ENCODE results near the gene ADCK2. TPM values are rescaled to one million over a fixed set of nuclear protein-coding genes. Genes with fewer than 3 reads are reported as not detected.
"Not testable (repeated sequence)": the region's sequence is repeated elsewhere in the genome, so short reads cannot be mapped to it uniquely, and the experiment has no call there.

Gene ADCK2
- total RNA-seq (2014; rRNA removed) = 20.6 and 20.8 TPM in 2 replicates
- polyA plus RNA-seq (2012) = 7.9 TPM

GRCh38 chr7:140672382-140673062, at the start of gene ADCK2:
ADCK2 (plus strand) TSS chr7:140672945; CDS start chr7:140673331, 386 bp downstream.
- no peak for DNase-seq (ENCODE audit: low read depth)

GRCh38 chr7:140623980-140624379, 48.8 kb upstream of the ADCK2 start:
- no peak for DNase-seq (ENCODE audit: low read depth)

DNA sequence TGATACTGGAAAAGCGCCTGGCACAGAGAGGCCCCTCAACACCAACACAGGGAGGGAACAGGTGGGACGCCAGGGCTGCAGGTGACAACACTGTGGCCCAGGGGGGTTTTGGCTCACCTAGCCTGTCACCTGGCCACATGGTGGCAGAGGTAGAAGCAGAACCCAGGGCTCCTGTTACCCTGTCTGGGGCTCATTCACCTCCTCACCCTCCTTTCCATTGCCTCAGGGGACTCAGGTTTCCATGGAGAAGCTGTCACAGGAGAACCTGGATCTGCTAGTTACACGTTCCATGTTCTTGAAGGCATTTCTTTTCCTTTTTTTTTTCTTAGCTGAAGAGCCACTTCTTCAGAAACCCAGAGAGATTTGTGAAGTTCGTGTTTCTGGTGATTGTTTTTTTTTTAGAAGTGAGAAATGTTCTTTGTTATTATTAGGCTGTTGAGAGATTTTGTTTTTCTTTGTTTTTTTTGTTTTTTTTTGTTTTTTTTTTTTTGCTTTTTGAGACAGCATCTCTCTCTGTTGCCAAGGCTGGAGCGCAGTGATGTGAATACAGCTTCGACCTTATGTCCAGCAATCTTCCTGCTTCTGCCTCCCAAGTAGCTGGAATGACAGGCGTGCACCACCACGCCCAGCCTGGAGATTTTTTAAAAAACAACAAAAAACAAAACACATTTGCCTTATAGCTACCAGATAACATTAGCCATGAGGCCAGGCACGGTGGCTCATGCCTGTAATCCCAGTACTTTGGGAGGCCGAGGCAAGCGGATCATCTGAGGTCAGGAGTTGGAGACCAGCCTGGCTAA, 48.2 kb upstream of the ADCK2 start:
- no peak for DNase-seq (ENCODE audit: low read depth)

DNA sequence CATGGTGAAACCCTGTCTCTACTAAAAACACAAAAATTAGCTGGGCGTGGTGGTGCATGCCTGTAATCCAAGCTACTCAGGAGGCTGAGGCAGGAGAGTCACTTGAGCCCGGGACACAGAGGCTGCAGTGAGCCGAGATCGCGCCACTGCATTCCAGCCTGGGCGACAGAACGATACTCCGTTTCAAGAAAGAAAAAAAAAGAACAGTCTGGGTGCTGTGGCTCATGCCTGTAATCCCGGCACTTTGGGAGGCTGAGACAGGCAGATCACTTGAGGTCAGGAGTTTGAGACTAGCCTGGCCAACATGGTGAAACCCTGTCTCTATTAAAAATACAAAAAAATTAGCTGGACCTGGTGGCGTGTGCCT, 47.6 kb upstream of the ADCK2 start:
- DNase-seq (ENCODE audit: low read depth) = not testable (repeated sequence)

DNA sequence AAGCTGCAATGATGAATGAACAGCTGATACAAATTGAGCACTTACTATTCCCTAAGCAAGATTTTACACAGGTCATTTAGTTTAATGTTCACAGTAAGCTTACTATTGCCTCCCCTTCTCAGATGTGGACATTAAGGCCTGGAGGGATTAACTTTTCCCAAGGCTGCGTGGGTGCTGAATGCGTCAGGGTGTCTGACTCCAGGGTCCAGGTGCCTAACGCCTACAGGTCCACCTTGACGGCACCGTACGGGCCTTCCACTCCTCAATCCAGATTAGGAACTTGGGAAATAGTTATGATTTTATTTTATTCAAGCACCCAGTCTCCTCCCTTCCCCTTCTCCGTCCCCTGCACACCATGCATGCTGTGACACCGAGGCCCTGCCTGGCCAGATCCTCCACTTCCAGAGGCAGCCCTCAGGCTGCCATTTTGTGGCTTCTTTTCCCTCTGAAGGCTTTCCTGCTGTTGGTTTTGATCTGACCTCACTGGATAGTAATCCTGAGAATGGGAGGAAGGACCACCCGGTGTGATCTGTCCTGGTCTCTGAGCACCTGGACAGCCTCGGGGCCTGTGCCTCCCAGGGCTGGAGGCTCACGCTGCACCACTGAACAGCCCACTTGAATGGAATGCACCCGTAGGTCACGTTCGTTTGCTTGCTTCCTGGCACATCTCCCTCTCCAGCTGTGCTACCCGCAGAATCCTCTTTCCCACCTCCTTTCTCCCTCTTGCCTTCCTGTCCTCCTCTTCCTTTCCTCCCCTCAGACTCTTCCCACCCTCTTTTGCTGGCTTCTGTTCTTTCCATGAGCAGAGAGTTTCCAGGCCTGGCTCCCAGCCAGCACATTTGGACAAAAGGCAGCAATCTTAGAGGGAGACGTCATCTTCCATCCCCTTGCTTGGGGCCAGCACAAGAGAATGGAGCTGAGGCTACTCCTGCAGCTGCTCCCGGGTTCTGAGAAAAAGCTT, 46.6 kb upstream of the ADCK2 start:
- peak; percentile 73 for DNase-seq (ENCODE audit: low read depth)

DNA sequence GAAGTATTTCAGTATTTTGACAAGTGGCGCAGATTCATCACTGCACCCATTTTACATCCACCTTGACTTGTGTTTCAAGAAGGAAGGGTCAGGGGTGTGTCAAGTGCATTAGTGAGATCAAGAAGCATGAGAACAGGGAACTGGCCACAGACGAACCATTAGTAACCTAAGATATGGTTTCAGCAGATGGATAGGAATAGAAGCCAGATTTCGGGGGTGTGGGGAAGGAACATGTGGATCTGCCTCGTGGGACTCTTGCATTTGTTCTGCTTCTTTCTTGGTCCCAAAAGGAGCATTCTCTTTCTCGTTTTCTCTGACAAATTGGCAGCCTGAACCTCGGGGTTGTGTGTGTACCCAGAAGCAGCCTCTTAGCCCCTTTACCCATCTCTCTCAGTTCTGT, 41.7 kb upstream of the ADCK2 start:
- no peak for DNase-seq (ENCODE audit: low read depth)

DNA sequence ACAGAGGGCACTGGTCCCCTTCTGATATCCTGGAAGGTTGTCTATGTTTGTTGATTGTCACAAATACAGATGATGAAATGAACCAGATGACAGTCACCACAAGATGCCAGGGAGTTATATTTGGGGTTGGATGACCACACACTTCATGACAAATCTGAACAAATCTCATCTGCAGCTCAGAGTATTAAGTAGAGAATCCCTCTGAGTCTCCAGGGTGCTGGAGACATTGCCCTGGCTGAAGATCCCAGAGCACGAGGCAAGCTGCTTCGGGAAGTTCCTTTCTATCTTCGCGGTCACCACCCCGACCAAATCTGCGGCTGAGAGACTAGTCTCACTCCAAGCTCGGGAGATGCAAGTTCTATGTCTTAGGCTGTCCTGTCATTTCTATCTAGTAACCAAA, 41.1 kb upstream of the ADCK2 start:
- no peak for DNase-seq (ENCODE audit: low read depth)

DNA sequence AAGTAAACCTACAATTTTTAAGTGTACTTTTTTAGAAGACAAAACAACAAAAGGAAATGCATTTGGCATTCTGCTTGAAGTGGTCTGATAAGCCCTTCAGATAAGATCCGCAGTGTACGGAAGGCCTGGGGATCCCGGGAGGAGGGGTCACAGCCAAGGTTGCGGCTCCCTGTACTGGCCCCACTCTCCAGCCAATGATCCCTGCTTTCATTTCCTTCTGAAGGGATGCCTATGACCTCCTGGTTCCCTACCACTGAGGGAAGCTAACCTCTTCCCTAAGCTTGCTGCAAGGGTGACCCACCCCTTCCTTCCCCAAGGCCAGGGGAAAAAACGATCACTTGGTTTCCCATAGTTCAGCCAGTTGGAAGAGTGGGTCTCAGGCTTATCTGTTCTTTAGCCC, 37.4 kb upstream of the ADCK2 start:
- DNase-seq (ENCODE audit: low read depth) = no peak

DNA sequence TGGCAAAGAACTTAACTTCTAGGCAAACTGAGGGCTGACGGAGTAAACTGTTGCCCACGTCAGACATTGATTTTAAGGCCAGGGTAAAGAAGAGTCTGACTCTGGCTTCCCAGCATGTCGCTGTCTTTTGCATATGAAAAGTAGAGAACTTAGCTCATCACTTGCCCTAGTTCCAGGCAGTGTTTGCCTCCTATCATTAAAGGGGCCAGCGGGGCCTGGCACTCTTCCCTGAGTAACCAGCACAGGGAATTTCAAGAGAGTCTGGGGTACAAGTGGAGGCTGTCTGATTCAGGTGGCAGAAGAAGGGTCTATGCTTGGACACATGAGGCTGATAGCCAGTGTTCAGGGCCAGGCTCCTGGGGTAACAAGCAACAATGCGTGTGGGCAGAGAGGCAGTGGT, 36.9 kb upstream of the ADCK2 start:
- DNase-seq (ENCODE audit: low read depth) = no peak

DNA sequence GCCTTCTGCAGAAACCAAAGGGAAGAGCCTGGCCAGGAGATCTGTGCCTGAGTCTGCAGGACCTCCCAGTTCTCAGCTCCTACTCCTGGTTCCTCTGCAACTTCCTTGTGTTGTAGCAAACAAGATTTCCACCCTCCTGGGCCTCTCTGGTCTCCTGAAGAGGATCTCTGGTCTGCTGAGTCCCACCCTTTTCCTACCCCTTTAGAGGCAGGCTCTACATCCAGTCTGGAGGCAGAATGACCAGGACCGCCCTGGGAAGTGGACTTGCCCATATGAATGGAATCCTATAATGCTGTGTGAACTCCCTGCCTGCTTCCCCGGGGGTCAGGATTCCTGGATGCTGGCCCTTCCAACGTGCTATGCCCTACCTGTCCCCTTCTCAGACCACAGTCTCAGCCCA, 35.3 kb upstream of the ADCK2 start:
- no peak for DNase-seq (ENCODE audit: low read depth)

- DNase-seq (ENCODE audit: low read depth) = no peak
Measured at GRCh38 chr7:140638173-140638791, 34.5 kb upstream of the ADCK2 start.

DNA sequence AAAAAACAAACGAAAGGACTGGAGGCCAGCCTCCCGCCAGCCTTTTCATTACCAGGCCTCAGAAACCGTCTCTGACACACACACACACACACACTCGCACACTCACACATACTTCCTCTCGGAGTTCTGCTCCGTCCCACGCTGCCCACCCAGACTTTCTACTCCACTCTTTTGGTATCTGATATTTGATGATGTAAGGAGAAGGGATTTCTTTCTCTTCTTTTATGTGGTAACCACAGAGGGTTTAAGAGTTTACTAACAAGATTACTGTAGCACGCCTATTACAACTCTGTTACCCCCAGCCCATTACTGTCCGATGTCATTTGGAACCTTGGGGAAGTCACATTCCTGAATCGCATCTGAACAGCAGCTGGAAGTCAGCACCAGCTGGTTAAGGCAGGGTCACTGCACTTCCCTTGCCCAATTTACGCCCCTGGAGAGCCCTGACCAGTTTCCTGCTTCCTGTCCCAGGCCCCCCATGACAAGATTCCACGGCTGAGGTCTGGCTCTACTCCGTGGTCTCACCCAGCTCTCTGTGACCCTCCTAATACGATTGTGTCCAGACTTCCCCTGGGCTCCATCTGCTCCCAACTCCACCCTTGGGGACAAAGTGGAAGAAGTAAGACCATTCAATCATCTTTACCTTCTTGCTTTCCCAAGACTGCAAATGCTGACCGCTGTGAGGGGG, 33.2 kb upstream of the ADCK2 start:
- no peak for DNase-seq (ENCODE audit: low read depth)

GRCh38 chr7:140640060-140640637, 32.6 kb upstream of the ADCK2 start:
- DNase-seq (ENCODE audit: low read depth) = no peak

GRCh38 chr7:140640727-140641523, 31.8 kb upstream of the ADCK2 start, which contains the start of gene DENND2A:
DENND2A (minus strand) TSS chr7:140640813; CDS start chr7:140602397, 38,416 bp downstream.
- DNase-seq (ENCODE audit: low read depth) = no peak

DNA sequence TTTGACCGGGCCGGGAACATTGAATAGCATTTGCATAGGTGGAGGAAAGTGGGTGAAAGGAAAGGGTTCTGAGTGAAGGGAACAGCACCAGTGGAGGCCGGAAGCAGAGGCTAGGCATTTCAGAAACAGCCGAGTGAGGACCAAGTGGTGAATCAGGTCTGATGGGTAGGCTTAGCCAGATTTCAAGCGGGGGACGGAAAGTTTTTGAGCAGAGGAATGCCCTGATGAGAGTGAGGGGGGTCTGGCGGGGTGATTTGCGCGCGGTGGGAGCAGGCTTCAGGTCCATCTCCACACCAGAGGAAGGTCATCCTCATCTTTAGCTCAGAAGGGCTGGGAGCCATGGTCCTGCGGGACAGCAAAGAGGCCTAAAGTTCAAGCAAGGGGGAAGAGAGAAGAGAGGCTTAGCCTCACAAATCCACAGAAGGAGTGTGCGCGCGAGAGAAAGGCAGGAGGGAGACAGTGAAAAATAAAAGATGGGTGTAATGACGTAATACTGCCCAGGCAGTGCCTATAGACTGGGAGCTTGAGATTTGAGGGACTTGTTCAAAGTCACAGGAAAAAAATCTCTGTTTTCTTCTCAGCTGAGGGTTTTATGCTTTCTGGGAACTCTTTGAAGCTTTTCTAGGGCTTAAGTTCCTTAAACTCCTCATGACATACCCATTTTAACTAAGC, 31.1 kb upstream of the ADCK2 start:
- no peak for DNase-seq (ENCODE audit: low read depth)

DNA sequence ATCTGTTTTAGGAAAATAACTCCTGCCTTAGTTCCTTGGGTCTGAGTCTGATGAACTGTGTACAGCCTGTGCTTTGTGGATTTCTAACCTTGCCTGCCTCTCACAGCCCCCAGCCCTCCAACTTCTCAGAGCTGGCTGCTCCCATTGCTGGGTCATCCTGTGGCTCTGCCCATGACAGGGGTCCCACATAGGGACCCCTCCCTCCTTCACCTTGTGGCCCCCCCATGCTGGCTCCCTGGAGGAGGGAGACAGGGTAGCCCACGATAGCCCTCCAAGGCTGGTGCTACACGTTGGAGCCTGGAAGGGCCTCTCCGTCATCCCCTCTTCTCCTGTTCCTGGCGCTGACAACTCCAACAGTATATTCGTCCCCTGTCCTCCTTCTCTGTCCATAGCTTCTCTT, 29.3 kb upstream of the ADCK2 start:
- no peak for DNase-seq (ENCODE audit: low read depth)

DNA sequence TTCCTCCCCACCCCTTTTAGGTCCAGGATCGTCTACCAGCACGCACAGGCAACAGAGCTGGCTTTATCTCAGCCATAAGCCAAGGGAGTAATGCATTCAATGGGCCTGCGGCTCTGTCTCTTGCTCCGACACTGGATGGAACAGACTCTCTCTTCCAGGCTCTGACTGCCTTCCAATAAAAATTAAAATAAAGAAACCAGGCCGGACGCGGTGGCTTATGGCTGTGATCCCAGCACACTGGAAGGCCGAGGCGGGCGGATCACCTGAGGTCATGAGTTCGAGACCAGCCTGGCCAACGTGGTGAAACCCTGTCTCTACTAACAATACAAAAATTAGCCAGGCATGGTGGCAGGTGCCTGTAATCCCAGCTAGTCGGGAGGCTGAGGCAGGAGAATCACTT, 28.0 kb upstream of the ADCK2 start:
- not testable (repeated sequence) for DNase-seq (ENCODE audit: low read depth)

DNA sequence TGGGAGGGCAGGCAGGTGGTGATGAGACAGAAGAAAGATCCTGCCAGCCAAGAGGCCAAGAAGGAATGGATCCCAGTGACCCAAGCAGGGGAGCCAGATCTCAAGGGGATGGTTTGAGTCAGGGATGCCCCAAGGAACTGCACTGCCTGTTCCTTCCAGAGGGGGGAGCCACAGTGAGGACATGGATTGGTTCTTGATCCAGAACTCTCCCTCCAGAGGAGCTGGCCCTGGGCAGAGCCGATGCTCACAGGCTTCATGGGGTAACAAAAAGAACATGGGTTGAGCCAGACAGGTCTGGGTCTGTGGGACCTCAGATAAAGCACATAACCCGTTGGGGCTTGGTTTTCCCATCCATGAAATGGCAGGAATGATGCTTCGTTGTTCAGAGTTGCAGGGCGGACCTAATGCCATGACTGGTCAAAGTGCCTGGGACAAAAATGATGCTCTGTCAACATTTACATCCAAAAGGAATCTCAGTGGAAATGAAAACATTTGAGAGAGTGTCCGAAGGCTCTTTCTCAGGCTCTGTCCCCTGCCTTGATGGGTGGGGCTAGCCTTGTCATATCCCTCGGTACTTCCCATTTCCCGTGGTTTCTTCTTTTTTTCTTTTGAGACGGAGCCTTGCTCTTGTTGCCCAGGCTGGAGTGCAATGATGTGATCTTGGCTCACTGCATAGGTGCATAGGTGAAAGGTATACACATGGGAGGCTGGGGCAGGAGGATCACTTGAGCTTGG, 27.4 kb upstream of the ADCK2 start:
- no peak for DNase-seq (ENCODE audit: low read depth)

Data from LHCN-M2 (cell line).